COLO668 (cell line): ENCODE measurements around the gene MRPS18A.
"Not testable (repeated sequence)": the region's sequence is repeated elsewhere in the genome, so short reads cannot be mapped to it uniquely, and the experiment has no call there.

ENCODE experiments used
- DNase-seq: peaks from one replicate; lab custom pipeline; 2025; ENCODE audit not compliant: unreplicated experiment; lab: John Stamatoyannopoulos, UW

The MRPS18A gene

DNA sequence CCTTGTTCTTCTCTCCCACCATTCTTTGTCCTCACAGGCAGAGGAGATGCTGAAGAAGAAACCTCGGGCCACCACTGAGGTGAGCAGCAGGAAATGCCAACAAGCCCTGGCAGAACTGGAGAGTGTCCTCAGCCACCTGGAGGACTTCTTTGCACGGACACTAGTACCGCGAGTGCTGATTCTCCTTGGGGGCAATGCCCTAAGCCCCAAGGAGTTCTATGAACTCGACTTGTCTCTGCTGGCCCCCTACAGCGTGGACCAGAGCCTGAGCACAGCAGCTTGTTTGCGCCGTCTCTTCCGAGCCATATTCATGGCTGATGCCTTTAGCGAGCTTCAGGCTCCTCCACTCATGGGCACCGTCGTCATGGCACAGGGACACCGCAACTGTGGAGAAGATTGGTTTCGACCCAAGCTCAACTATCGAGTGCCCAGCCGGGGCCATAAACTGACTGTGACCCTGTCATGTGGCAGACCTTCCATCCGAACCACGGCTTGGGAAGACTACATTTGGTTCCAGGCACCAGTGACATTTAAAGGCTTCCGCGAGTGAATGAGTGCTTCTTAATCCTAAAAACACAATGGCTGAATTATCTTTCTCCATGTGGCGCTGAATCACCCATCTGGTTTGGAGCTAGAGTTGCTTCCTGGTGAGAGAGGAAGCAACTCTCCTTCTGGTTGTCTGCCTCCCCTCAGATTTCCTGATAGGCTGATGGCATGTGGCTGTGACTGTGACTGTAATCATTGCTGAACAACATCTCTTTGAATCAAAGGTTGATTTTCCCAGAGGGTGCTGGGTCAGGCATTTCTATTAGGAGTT lies 47.4 kb downstream of the MRPS18A start:
- DNase-seq, result no peak

DNA sequence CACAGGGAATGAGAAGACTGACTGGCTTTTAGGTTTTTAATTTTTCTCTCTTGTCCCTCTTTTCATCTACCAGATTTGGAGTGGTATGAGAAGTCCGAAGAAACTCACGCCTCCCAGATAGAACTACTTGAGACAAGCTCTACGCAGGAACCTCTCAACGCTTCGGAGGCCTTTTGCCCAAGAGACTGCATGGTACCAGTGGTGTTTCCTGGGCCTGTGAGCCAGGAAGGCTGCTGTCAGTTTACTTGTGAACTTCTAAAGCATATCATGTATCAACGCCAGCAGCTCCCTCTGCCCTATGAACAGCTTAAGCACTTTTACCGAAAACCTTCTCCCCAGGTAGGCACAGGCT lies 51.3 kb downstream of the MRPS18A start:
- DNase-seq, result peak; percentile 3

- peak; percentile 82 for DNase-seq
Measured at GRCh38 chr6:43635387-43636307, 51.9 kb downstream of the MRPS18A start, which contains the start of gene MAD2L1BP. TSS of gene MAD2L1BP (plus strand) at chr6:43635840. CDS start at chr6:43635876, 36 bp downstream.

- DNase-seq, result no peak
Measured at GRCh38 chr6:43634702-43635303, 52.8 kb downstream of the MRPS18A start.

- DNase-seq, result not testable (repeated sequence)
Measured at GRCh38 chr6:43633002-43633401, 54.6 kb downstream of the MRPS18A start.

- DNase-seq, result no peak
Measured at GRCh38 chr6:43630980-43631619, 56.5 kb downstream of the MRPS18A start.

DNA sequence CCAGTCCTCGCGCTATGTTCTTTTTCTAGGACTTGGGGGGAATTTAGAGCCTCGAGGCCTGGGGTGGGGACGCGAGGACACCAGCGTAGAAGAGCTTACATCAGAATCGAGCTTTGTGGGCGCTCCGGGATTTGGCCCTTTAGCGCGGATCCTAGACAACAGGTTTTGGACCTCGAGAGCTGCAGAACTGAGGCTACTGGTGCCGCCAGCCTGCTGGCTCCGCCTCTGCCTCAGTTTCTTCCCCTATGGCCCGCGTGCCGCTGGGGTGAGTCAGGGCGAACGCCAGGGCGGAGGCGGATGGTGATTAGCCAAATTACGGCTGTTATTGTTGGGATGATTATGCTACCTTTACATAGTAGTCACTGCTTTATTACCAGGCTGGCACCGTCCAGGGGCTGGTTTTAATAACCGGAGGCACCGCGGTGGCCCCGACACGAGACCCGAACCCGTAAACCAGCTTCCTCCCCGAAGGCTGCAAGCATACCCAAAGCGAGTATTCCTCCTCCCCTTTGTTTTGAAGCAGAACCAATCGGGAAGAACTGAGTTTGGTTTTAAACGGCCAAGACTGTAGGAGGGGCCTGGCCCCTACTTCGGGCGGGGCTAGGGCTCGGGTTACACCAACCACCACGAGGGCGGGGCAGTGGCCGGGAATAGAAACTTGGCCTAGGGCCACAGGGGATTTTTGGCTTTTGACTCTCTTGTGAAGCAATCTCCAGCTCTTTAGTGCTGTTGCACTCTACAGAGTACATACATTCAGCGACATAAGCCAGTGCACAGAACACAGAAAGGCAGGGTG lies 57.9 kb downstream of the MRPS18A start:
- DNase-seq, result peak; percentile 88

DNA sequence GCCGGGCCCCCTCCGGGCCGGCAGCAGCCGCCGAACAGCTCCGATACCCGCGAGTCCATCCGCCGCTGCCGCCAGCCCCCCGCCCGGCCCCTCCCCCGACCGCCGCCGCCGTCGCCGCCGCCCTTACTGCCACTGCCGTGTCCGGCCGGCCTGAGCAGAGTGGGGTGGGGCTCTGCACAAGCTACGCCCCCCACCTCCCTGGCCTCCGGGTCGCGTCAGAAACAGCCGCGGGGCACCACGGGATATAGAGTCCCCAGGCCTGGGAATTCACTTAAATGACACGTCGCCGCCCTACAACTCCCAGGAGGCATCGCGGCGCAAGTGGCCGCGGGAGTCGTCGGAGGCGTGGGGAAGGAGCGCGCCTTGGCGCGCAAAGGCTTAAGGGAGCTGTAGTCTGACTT lies 58.5 kb downstream of the MRPS18A start, which contains the start of gene GTPBP2:
GTPBP2 (minus strand) TSS at position 161 of the 401 bp plus-strand sequence; CDS start at position 59, 102 bp downstream.
- peak; percentile 97 for DNase-seq

GRCh38 chr6:43628393-43629103 lies 59.0 kb downstream of the MRPS18A start:
- DNase-seq, result peak; percentile 26

- peak; percentile 77 for DNase-seq
Measured at GRCh38 chr6:43627008-43627825, 60.4 kb downstream of the MRPS18A start.

DNA sequence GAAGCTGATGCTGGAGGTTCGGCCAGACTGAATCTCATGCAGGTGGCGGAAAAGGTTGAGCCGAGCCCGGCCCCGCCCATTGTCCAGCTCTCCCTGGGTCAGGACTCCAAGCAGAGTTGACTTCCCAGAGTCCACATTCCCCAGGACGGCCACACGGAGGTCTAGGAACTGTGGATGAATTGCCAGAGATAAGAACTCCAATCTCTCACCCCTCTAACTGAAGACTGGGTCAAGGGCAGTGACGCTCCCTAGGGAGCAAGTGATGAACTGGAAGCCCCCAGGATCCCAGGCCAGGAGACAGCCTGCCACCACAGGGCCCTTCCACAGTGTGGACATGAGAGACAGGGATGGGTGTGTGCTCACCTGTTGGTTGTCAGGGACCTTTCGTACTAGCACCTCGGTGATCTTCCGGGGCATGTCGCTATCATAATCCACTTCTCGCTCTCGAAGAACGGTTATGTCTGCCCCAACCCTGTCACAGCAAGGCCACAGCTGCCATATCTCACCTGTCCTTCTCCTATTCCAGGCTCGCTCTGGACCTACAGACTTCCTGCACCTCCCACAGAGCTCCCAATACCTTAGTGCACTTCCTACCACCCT lies 62.1 kb downstream of the MRPS18A start:
- no peak for DNase-seq

- DNase-seq, result no peak
Measured at GRCh38 chr6:43624786-43625288, 62.8 kb downstream of the MRPS18A start.

- DNase-seq, result no peak
Measured at GRCh38 chr6:43623880-43624785, 63.5 kb downstream of the MRPS18A start.

GRCh38 chr6:43622541-43622940 lies 65.0 kb downstream of the MRPS18A start:
- no peak for DNase-seq

DNA sequence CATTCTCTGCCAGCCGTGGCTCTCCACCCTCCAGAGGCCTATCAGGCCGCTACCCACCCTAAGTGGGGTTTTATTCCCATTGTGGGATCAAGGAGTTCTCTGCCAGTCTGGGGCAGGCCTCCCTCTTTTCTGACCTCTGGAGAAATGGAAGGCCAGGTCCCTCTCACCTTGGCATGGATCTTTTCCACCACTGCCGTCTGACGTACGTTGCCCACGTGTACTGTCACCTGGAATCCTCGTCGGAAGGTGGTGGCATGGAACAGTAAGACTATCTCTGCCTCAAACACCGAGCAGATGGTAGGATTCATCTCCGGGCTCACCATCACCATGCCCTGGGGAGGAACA lies 65.8 kb downstream of the MRPS18A start:
- no peak for DNase-seq
